B cell (primary cell): Measurements from ENCODE around the gene SPN. TPM values are rescaled to one million over a fixed set of nuclear protein-coding genes. Genes with fewer than 3 reads are reported as not detected.

Experiments used
- ATAC-seq: fragments of 200-7000 bp; cut with Tn5 transposase; one replicate; pipeline ENCODE4 v1.10.0; 2021; ENCODE audit warnings: low read depth, mild to moderate bottlenecking, moderate number of reproducible peaks, moderate library complexity
- CTCF ChIA-PET: fragments of 350-600 bp; sonication (Branson Sonifier 250); formaldehyde crosslinking; loops from one replicate; lab custom pipeline; 2021; ENCODE audit warnings: antibody characterized with exemption, inconsistent platforms; lab: Charles Lee
- POLR2A ChIA-PET: fragments of 350-600 bp; sonication (Branson Sonifier 250); formaldehyde crosslinking; loops from one replicate; lab custom pipeline; 2021; ENCODE audit warnings: antibody characterized with exemption; lab: Charles Lee
- DNase-seq: peaks from one replicate; pipeline ENCODE4 v3.0.0; 2013
- H2AFZ ChIP-seq: 2 replicates; pipeline ENCODE4 v1.6.1; 2012; ENCODE audit warnings: mild to moderate bottlenecking, low read depth, low read length; ENCODE audit not compliant: insufficient read depth, poor library complexity, severe bottlenecking
- H3K27ac ChIP-seq, 2 donors: 1 replicate in 1 of 2; 2 replicates in 1 of 2; pipeline ENCODE4 v1.5.1; 2012 to 2013; ENCODE audit warnings: low read length in 2 of 2, mild to moderate bottlenecking in 2 of 2, moderate library complexity in 1 of 2
- H3K27me3 ChIP-seq, 4 experiments: fragments of 200-600 bp in 1 of 4; sonication (generic) in 1 of 4; replicated peaks in 1 of 4; 1 replicate in 2 of 4; 2 replicates in 2 of 4; pipeline versions ENCODE4 v1.6.1 to v1.7.0; 2013 to 2016; ENCODE audit warnings: low read length in 3 of 4, mild to moderate bottlenecking in 2 of 4, mixed read lengths in 1 of 4, moderate library complexity in 1 of 4; ENCODE audit not compliant: insufficient read depth in 4 of 4, control insufficient read depth in 3 of 4; ENCODE audit errors: control extremely low read depth in 1 of 4
- H3K36me3 ChIP-seq, 2 experiments: replicated peaks in 1 of 2; 1 replicate in 1 of 2; 2 replicates in 1 of 2; pipeline versions ENCODE4 v1.6.1 to v1.7.1; 2013; ENCODE audit warnings: low read length in 1 of 2; ENCODE audit not compliant: insufficient read depth in 2 of 2, control insufficient read depth in 1 of 2; ENCODE audit errors: control extremely low read depth in 1 of 2, extremely low read depth in 1 of 2
- H3K4me1 ChIP-seq, 2 donors: fragments of 200-600 bp in 1 of 2; sonication (generic) in 1 of 2; 1 replicate in 1 of 2; 2 replicates in 1 of 2; pipeline versions ENCODE4 v1.5.1 to v1.6.1; 2013 to 2017; ENCODE audit warnings: low read length in 2 of 2; ENCODE audit not compliant: control insufficient read depth in 2 of 2, insufficient read depth in 2 of 2
- H3K4me2 ChIP-seq: replicated peaks from 2 replicates; pipeline ENCODE3; 2012; ENCODE audit warnings: mild to moderate bottlenecking, low read depth, low read length; ENCODE audit not compliant: poor library complexity, severe bottlenecking
- H3K4me3 ChIP-seq, 5 experiments: fragments of 200-600 bp in 1 of 5; sonication (generic) in 1 of 5; 1 replicate in 3 of 5; 2 replicates in 2 of 5; pipeline versions ENCODE4 v1.5.1 to v1.7.0; 2011 to 2016; ENCODE audit warnings: low read length in 4 of 5, mild to moderate bottlenecking in 4 of 5, low read depth in 2 of 5, control low read depth in 1 of 5, moderate library complexity in 1 of 5; ENCODE audit not compliant: insufficient read depth in 1 of 5; ENCODE audit errors: control extremely low read depth in 1 of 5, extremely low read depth in 1 of 5
- H3K79me2 ChIP-seq: fragments of 200-600 bp; sonication (generic); one replicate; pipeline ENCODE4 v1.6.0; 2016; ENCODE audit warnings: low read length; ENCODE audit not compliant: control insufficient read depth, insufficient read depth
- H3K9ac ChIP-seq: fragments of 200-600 bp; sonication (generic); 2 replicates; pipeline ENCODE4 v1.6.1; 2017; ENCODE audit warnings: mild to moderate bottlenecking, low read length, moderate library complexity
- H3K9me3 ChIP-seq, 3 donors: one replicate each; pipeline versions ENCODE4 v1.6.1 to v1.7.1; 2013; ENCODE audit warnings: low read length in 2 of 3; ENCODE audit not compliant: control insufficient read depth in 2 of 3, insufficient read depth in 1 of 3; ENCODE audit errors: control extremely low read depth in 1 of 3
- H4K20me1 ChIP-seq: 2 replicates; pipeline ENCODE4 v1.6.0; 2012; ENCODE audit warnings: mild to moderate bottlenecking, low read length; ENCODE audit not compliant: insufficient read depth, control insufficient read depth, poor library complexity, severe bottlenecking
- H3K27ac Mint-ChIP-seq: one replicate; pipeline ENCODE4 v1.8.0; 2021; ENCODE audit warnings: mixed read lengths
- H3K27me3 Mint-ChIP-seq: one replicate; pipeline ENCODE4 v1.8.0; 2021; ENCODE audit warnings: mixed read lengths
- H3K4me1 Mint-ChIP-seq: one replicate; pipeline ENCODE4 v1.8.0; 2021; ENCODE audit warnings: mixed read lengths
- H3K4me3 Mint-ChIP-seq: one replicate; pipeline ENCODE4 v1.8.0; 2021; ENCODE audit warnings: mixed read lengths
- H3K9me3 Mint-ChIP-seq: one replicate; pipeline ENCODE4 v1.8.0; 2022; ENCODE audit warnings: mixed read lengths; ENCODE audit not compliant: insufficient read depth
- EZH2 ChIP-seq: IDR thresholded peaks from 2 replicates; pipeline ENCODE4 v1.6.1; 2012; ENCODE audit warnings: borderline replicate concordance, low read depth, mild to moderate bottlenecking, moderate library complexity, low read length; ENCODE audit not compliant: insufficient read depth, poor library complexity, severe bottlenecking
- whole genome bisulfite sequencing: methylation state at CpG from one replicate; pipeline ENCODE4 v1.1.5; 2013; ENCODE audit warnings: missing lambda C conversion rate; ENCODE audit not compliant: insufficient coverage; 5-methylcytosine and 5-hydroxymethylcytosine counted together
- intact Hi-C: fragments of 100-400 bp; cut with micrococcal nuclease; formaldehyde crosslinking; loops from one replicate; pipeline ENCODE4 v1.10.0; 2022
- polyA plus RNA-seq: library from polyadenylated mRNA; depleted of rRNA; stranded (reverse); fragments of >200 nt; gene quantifications from 2 replicates; pipeline ENCODE4 v1.2.3, GENCODE V29; 2012
- total RNA-seq, 2 donors: library from RNA; stranded (reverse); fragments of 120-200 nt in 1 of 2; gene quantifications; 1 replicate in 1 of 2; 2 replicates in 1 of 2; pipeline versions ENCODE4 v1.2.3 to v1.2.4, GENCODE V29; 2013 to 2022
- TF ChIP-seq, protein P1 (sequence below): fragments of 200-600 bp; IDR thresholded peaks from one replicate; pipeline ENCODE4 v1.8.0; 2022; ENCODE audit warnings: antibody characterized with exemption, mild to moderate bottlenecking

SPN gene
- total and polyA plus RNA-seq, 2 donors (not counting 1 experiment from before 2014, with no cell fraction given): 1.1 to 1.9 TPM

- H3K79me2 ChIP-seq: no peaks in the 10 kb centered on the region
- H3K4me1 Mint-ChIP-seq: peaks cover 47% of the 10 kb centered on the region
- no peak overlapping the region for H2AFZ ChIP-seq
- ChIA-PET POLR2A (no interaction called here), CTCF (no interaction called here)
- no peaks in the 10 kb centered on the region for H3K27me3 Mint-ChIP-seq
- TF ChIP-seq, protein P1, sequence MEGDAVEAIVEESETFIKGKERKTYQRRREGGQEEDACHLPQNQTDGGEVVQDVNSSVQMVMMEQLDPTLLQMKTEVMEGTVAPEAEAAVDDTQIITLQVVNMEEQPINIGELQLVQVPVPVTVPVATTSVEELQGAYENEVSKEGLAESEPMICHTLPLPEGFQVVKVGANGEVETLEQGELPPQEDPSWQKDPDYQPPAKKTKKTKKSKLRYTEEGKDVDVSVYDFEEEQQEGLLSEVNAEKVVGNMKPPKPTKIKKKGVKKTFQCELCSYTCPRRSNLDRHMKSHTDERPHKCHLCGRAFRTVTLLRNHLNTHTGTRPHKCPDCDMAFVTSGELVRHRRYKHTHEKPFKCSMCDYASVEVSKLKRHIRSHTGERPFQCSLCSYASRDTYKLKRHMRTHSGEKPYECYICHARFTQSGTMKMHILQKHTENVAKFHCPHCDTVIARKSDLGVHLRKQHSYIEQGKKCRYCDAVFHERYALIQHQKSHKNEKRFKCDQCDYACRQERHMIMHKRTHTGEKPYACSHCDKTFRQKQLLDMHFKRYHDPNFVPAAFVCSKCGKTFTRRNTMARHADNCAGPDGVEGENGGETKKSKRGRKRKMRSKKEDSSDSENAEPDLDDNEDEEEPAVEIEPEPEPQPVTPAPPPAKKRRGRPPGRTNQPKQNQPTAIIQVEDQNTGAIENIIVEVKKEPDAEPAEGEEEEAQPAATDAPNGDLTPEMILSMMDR: no peak
- TF ChIP-seq EZH2: no peak
- peaks cover 9% of the 10 kb centered on the region for H4K20me1 ChIP-seq
- DNase-seq (no peak), ATAC-seq (no peak)
- H3K27ac Mint-ChIP-seq: no peak overlapping the region
- no peak overlapping the region for H3K27ac ChIP-seq
- H3K4me3 ChIP-seq: no peak overlapping the region
- intact Hi-C loops: loop anchor here (2.0 kb wide), 1 partner anchor 15 kb away; no protein-coding TSS in a partner anchor
- H3K4me2 ChIP-seq: no peak overlapping the region
- H3K9ac ChIP-seq: no peak overlapping the region
- H3K4me3 Mint-ChIP-seq: no peak overlapping the region
- H3K4me1 ChIP-seq: peaks cover 53 to 56% of the 10 kb centered on the region in 2 donors
- no peaks in the 10 kb centered on the region for H3K9me3 Mint-ChIP-seq
- 99% methylated on average over 9 of the region's 12 CpGs for WGBS
- H3K36me3 ChIP-seq: no peaks in the 10 kb centered on the region
- H3K9me3 ChIP-seq: no peaks in the 10 kb centered on the region
- no peaks in the 10 kb centered on the region for H3K27me3 ChIP-seq
These were observed 4.7 kb downstream of the SPN start for GRCh38 chr16:29667755-29668154.

DNA sequence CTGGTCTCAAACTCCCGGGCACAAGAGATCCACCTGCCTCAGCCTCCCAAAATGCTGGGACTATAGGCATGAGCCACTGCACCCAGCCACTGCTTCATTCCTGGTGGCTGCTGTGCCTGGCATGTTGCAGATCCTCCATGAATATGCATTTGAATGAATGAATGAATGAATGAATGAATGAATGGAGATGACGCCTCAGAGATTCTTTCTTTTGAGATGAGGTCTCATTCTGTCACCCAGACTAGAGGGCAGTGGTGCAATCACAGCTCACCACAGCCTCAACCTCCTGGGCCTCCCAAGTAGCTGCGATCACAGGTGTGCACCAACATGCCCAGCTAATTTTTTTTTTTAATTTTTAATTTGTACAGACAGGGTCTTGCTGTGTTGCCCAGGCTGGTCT is 5.2 kb downstream of the SPN start:
- Mint-ChIP-seq H3K4me3 (no peak overlapping the region), H3K27ac (no peak overlapping the region), H3K27me3 (no peaks in the 10 kb centered on the region), H3K9me3 (no peaks in the 10 kb centered on the region), H3K4me1 (peaks cover 43% of the 10 kb centered on the region)
- Histone ChIP-seq H3K27me3 (no peaks in the 10 kb centered on the region), H3K4me3 (no peak overlapping the region), H3K4me1 (peaks cover 50 to 51% of the 10 kb centered on the region in 2 donors), H3K4me2 (no peak overlapping the region), H3K79me2 (no peaks in the 10 kb centered on the region), H3K36me3 (no peaks in the 10 kb centered on the region), H4K20me1 (peaks cover 9% of the 10 kb centered on the region), H2AFZ (no peak overlapping the region), H3K27ac (no peak overlapping the region), H3K9me3 (no peaks in the 10 kb centered on the region), H3K9ac (no peak overlapping the region)
- ChIA-PET CTCF (no interaction called here), POLR2A (no interaction called here)
- no peak for DNase-seq
- 83% methylated on average over 2 of the region's 3 CpGs for WGBS
- no peak for ATAC-seq
- TF ChIP-seq, protein P1: no peak
- TF ChIP-seq EZH2: no peak
- intact Hi-C loops: no loop called here
